IPS-18c (cell line): ENCODE measurements around the gene PRDM16.
"Not testable (repeated sequence)": the region's sequence is repeated elsewhere in the genome, so short reads cannot be mapped to it uniquely, and the experiment has no call there.

Experiments used
- H3K4me3 ChIP-seq: 2 replicates; pipeline ENCODE4 v1.7.0; 2013; ENCODE audit warnings: low read depth, mild to moderate bottlenecking, low read length, moderate library complexity; ENCODE audit not compliant: insufficient read depth
- H3K9me3 ChIP-seq: one replicate; pipeline ENCODE4 v1.6.1; 2013; ENCODE audit warnings: mild to moderate bottlenecking, low read length, moderate library complexity; ENCODE audit not compliant: control insufficient read depth, insufficient read depth

PRDM16 gene

DNA sequence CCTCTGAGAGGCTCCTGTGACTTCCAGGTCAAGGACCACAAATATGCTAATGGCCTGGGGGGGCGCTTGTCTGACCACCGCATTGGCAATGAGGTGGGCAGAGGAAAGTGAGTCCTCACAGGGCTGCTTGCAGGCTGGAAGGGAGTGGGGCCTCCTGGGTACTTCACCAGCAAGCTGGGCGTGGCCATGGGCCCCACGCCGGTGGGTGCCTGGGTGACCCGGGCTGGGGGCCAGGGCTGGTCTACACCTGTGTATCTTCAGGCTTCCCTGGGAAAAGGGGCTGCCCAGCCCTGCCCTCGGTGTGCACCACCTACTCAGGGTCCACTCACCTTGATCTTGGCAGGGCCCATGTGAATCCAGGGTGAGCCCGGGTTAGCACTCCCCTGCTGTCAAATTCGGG is 167.4 kb downstream of the PRDM16 start:
- Histone ChIP-seq H3K9me3 (no peaks in the 10 kb centered on the region), H3K4me3 (no peak overlapping the region)

- no peak overlapping the region for H3K4me3 ChIP-seq
- no peaks in the 10 kb centered on the region for H3K9me3 ChIP-seq
These were observed 168.0 kb downstream of the PRDM16 start for GRCh38 chr1:3236955-3237354.

- Histone ChIP-seq H3K4me3 (no peak overlapping the region), H3K9me3 (no peaks in the 10 kb centered on the region)
These were observed 168.6 kb downstream of the PRDM16 start for GRCh38 chr1:3237570-3237969.

GRCh38 chr1:3237994-3238702 is 169.1 kb downstream of the PRDM16 start:
- Histone ChIP-seq H3K4me3 (no peak overlapping the region), H3K9me3 (no peaks in the 10 kb centered on the region)

DNA sequence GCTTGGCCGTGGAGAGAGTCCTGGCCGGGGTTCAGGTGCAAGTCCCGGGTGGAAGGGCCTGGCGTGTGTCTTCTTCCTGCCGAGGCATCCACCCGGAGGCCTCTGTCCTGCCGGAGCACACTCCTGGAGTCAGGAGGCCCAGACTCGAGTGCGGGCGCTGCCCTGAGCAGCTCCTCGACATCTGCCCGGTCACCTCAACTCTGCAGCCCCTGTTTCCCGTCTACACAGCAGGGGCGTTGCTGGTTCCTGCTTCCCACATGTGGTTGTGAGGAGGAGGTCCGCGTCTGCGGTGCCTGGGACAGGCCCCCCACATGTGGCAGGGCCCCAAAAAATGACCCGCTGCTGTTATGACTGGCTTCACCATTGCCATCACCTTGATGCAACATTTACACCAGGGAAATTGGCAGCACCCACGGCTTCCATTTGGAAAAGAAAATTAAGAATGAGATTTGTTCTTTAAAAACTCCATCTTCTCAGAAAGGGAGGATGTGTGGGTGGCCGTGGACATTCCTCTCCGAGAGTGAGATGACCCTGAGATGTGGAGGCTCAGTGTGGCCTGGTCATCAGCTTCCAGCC is 169.8 kb downstream of the PRDM16 start:
- H3K9me3 ChIP-seq, result no peaks in the 10 kb centered on the region
- H3K4me3 ChIP-seq, result no peak overlapping the region

- H3K9me3 ChIP-seq, H3K4me3 ChIP-seq: not testable (repeated sequence)
These were observed 171.0 kb downstream of the PRDM16 start for GRCh38 chr1:3239991-3240390.

DNA sequence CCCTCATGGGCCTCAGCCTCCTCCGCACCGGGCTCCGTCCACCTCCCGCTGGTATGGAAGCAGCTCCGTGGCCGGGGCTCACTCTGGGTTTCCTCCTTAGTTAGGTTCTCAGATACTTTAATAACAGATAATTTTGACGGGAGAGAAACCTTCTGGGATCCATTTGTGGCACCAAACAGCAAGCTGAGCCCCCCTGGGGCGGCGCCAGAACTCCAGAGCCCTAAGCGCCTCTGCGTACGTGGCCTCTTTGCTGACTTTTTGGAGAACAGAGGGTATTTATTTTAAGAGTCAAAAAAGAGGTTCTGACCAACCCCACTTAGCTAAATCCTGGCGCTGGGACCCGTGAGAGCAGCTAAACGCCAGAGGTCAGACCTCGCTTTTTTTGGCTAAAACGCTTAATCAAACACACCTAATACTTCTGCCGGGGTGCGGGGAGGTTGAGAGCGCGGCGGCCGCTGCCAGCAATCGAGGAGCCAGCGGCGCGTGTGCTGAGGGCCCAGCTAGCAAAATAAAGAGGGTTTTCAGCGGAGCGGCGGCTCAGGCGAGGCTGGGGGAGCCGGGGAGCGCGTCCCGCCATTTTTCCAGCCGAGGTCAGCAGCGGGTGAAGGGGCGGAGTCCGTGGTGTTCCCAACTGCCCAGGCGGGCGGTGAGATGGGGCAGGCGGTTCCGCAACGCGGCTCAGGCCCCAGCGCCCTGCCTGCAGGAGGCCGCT is 171.7 kb downstream of the PRDM16 start:
- Histone ChIP-seq H3K9me3 (no peaks in the 10 kb centered on the region), H3K4me3 (no peak overlapping the region)

DNA sequence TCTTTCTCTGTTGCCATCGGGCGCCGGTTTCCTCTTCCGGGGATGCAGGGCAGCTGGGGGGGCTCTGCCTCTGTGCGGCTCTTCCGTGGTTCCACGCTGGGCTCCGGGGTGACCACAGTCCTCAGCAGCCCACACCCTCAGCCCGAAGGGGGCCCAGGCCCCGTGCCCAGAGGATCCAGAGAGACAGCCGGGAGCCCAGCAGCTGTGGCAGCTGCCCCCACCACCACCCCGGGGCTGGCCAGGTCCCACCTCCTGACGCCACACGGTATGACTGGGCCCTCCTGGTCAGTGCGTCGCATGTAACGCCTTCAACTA is 172.2 kb downstream of the PRDM16 start:
- Histone ChIP-seq H3K4me3 (no peak overlapping the region), H3K9me3 (no peaks in the 10 kb centered on the region)

GRCh38 chr1:3241673-3242407 is 172.8 kb downstream of the PRDM16 start:
- Histone ChIP-seq H3K9me3 (no peaks in the 10 kb centered on the region), H3K4me3 (no peak overlapping the region)

DNA sequence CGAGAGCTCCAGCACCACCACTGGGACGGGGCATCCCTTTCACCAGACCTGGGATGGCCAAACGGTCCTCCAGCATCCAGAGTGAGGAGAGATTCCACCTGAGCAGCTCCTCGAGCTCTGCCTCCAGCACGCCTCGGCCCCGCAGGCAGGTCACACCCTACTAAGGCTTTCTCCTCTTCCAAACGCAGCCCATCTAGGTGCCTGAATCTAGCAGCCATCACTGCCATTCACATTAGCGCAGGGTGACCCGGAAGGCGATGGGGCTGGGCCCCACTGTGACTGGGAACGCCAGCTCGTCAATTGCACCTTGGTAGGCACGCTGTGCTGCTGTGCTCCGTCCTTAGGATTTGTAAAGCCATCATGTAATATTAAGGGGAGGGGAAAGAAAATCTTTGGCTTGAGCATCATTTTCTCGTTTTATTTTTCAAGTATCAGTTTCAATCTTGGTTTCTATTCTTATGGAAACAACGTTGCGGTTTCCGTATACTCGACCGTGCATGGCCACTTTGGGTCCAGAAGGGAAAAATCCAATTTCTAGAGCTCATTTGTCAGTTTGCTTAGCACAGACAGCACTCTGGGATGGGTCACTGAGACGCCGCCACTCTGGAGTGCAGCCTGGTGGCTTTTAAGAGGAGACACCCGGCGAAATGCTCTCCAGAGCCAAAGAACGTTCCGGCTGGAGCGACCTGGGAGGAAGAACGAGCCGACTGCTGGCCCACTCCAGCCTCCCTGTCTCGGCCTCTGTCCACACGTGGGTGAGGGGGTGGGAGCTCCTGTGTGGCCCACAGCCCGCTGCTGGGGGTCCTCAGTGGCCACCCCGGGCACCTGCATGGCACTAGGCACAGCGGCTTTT is 173.6 kb downstream of the PRDM16 start:
- Histone ChIP-seq H3K4me3 (no peak overlapping the region), H3K9me3 (no peaks in the 10 kb centered on the region)

DNA sequence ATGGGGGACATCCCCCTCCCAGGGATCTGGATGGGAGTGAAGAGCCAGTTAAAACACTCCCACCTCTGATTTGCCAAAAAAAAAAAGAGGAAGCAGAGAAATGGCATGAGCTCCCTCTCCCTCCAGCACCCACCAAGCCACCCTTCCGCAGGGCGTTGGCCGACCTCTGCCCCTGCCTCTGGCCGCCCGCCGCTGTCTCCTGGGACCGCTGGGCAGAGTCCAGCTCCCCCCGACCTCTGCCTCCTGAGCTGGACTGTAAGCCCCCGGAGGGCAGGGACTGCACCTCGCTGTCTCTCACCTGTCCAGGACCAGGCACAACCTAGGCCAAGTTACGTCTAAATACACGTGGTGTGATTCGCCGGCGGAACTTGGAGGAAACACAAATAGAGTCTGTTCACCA is 174.3 kb downstream of the PRDM16 start:
- no peaks in the 10 kb centered on the region for H3K9me3 ChIP-seq
- no peak overlapping the region for H3K4me3 ChIP-seq

GRCh38 chr1:3244025-3244926 is 175.3 kb downstream of the PRDM16 start:
- no peaks in the 10 kb centered on the region for H3K9me3 ChIP-seq
- no peak overlapping the region for H3K4me3 ChIP-seq

- no peak overlapping the region for H3K4me3 ChIP-seq
- no peaks in the 10 kb centered on the region for H3K9me3 ChIP-seq
These were observed 175.9 kb downstream of the PRDM16 start for GRCh38 chr1:3244927-3245315.

GRCh38 chr1:3245344-3245743 is 176.3 kb downstream of the PRDM16 start:
- H3K9me3 ChIP-seq, result no peaks in the 10 kb centered on the region
- no peak overlapping the region for H3K4me3 ChIP-seq

- no peaks in the 10 kb centered on the region for H3K9me3 ChIP-seq
- no peak overlapping the region for H3K4me3 ChIP-seq
These were observed 176.8 kb downstream of the PRDM16 start for GRCh38 chr1:3245768-3246167.

DNA sequence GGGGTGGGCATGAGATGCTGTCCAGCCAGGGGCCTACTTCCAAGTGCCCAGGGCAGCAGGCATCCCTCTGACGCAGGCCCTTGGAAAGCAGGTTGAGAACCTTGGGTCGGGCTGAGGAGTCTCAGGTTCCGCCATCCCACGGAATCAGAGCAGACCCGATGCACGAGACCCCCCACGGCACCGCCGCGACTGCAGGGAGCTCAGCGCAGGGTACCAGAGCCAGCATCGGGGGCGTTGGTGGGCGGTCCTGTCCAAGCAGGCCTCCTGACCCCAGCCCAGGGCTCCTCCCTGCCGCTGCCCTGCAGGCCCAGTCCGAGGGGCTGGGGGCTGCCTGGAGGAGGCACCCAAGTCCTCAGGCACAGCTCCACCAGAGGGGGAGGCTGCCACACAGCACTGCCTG is 177.2 kb downstream of the PRDM16 start:
- Histone ChIP-seq H3K9me3 (no peaks in the 10 kb centered on the region), H3K4me3 (no peak overlapping the region)
